Panc1 (cell line): ENCODE data around the gene KLF9.

Experiments used
- POLR2AphosphoS5 ChIP-seq: IDR thresholded peaks from 2 replicates; pipeline ENCODE4 v1.6.1; 2012; ENCODE audit warnings: mild to moderate bottlenecking, low read depth, low read length, moderate library complexity
- SIN3A ChIP-seq: IDR thresholded peaks from 2 replicates; pipeline ENCODE4 v1.6.1; 2012; ENCODE audit warnings: low read depth, mild to moderate bottlenecking, low read length, moderate library complexity, borderline replicate concordance; ENCODE audit not compliant: insufficient read depth
- TCF7L2 ChIP-seq: IDR thresholded peaks from 2 replicates; pipeline ENCODE4 v1.6.1; 2011; ENCODE audit warnings: mild to moderate bottlenecking, low read depth, low read length, inconsistent platforms
- TF ChIP-seq, protein P1 (sequence below): fragments of 450-650 bp; IDR thresholded peaks from 2 replicates; pipeline ENCODE4 v1.5.1; 2017; ENCODE audit warnings: mild to moderate bottlenecking
- TF ChIP-seq, protein P2 (sequence below), 2 experiments: IDR thresholded peaks; 2 replicates each; pipeline ENCODE4 v1.6.1; 2011 to 2012; ENCODE audit warnings: low read depth in 2 of 2, control low read depth in 1 of 2, low read length in 1 of 2, mild to moderate bottlenecking in 1 of 2, moderate library complexity in 1 of 2; ENCODE audit not compliant: insufficient read depth in 1 of 2

DNA sequence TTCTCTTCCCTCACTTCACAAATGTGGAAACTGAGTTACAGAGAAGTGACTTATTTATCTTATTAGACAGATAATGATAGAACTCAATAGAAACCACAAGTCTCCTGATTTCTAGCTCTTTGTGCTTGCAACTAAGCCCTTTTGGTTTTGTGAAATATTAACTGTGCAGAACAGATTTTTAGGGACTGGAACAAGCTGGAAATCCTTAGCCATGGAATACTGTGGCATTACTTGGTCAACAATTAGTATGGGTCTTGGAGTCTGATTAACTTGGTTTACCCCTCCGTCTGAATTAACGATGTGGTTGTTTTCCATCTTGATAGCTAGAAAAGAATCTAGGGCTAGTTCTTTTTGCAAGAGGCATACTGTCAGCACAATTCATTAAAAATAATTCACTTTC, 584 bp upstream of the KLF9 start:
- TF ChIP-seq, protein P1, sequence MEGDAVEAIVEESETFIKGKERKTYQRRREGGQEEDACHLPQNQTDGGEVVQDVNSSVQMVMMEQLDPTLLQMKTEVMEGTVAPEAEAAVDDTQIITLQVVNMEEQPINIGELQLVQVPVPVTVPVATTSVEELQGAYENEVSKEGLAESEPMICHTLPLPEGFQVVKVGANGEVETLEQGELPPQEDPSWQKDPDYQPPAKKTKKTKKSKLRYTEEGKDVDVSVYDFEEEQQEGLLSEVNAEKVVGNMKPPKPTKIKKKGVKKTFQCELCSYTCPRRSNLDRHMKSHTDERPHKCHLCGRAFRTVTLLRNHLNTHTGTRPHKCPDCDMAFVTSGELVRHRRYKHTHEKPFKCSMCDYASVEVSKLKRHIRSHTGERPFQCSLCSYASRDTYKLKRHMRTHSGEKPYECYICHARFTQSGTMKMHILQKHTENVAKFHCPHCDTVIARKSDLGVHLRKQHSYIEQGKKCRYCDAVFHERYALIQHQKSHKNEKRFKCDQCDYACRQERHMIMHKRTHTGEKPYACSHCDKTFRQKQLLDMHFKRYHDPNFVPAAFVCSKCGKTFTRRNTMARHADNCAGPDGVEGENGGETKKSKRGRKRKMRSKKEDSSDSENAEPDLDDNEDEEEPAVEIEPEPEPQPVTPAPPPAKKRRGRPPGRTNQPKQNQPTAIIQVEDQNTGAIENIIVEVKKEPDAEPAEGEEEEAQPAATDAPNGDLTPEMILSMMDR: no peak
- TF ChIP-seq SIN3A (no peak), POLR2AphosphoS5 (no peak), TCF7L2 (no peak)
- TF ChIP-seq, protein P2, sequence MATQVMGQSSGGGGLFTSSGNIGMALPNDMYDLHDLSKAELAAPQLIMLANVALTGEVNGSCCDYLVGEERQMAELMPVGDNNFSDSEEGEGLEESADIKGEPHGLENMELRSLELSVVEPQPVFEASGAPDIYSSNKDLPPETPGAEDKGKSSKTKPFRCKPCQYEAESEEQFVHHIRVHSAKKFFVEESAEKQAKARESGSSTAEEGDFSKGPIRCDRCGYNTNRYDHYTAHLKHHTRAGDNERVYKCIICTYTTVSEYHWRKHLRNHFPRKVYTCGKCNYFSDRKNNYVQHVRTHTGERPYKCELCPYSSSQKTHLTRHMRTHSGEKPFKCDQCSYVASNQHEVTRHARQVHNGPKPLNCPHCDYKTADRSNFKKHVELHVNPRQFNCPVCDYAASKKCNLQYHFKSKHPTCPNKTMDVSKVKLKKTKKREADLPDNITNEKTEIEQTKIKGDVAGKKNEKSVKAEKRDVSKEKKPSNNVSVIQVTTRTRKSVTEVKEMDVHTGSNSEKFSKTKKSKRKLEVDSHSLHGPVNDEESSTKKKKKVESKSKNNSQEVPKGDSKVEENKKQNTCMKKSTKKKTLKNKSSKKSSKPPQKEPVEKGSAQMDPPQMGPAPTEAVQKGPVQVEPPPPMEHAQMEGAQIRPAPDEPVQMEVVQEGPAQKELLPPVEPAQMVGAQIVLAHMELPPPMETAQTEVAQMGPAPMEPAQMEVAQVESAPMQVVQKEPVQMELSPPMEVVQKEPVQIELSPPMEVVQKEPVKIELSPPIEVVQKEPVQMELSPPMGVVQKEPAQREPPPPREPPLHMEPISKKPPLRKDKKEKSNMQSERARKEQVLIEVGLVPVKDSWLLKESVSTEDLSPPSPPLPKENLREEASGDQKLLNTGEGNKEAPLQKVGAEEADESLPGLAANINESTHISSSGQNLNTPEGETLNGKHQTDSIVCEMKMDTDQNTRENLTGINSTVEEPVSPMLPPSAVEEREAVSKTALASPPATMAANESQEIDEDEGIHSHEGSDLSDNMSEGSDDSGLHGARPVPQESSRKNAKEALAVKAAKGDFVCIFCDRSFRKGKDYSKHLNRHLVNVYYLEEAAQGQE (IDR thresholded peaks at IDR 0.05; ENCODE audit: insufficient read depth in 1 of 2, low read depth in 2 of 2, low read length in 1 of 2): no peak
